H9 (cell line): Measurements from ENCODE around the gene RHBDD3. TPM values are rescaled to one million over a fixed set of nuclear protein-coding genes. Genes with fewer than 3 reads are reported as not detected.

Experiments
- DNase-seq: peaks from one replicate; pipeline ENCODE4 v3.0.0-alpha.2; 2017
- H2AFZ ChIP-seq: one replicate; pipeline ENCODE4 v1.6.1; 2013; ENCODE audit warnings: mild to moderate bottlenecking, low read length, control low read depth, moderate library complexity
- H2AK5ac ChIP-seq: 2 replicates; pipeline ENCODE4 v1.6.1; 2013; ENCODE audit warnings: low read length, control low read depth, mixed read lengths; ENCODE audit not compliant: insufficient read length
- H2BK120ac ChIP-seq: one replicate; pipeline ENCODE4 v1.6.1; 2013; ENCODE audit warnings: low read depth, mild to moderate bottlenecking, low read length, control low read depth, inconsistent platforms; ENCODE audit not compliant: poor library complexity, severe bottlenecking
- H2BK12ac ChIP-seq: 2 replicates; pipeline ENCODE4 v1.6.1; 2013; ENCODE audit warnings: low read length, control low read depth, mixed read lengths, low read depth; ENCODE audit not compliant: insufficient read length
- H2BK15ac ChIP-seq: 2 replicates; pipeline ENCODE4 v1.6.1; 2013; ENCODE audit warnings: low read depth, low read length, control low read depth
- H2BK20ac ChIP-seq: one replicate; pipeline ENCODE4 v1.6.1; 2013; ENCODE audit warnings: low read depth, mild to moderate bottlenecking, low read length, control low read depth, inconsistent platforms; ENCODE audit not compliant: poor library complexity, severe bottlenecking
- H2BK5ac ChIP-seq: 2 replicates; pipeline ENCODE4 v1.6.1; 2013; ENCODE audit warnings: low read length, control low read depth, mixed read lengths; ENCODE audit not compliant: insufficient read length
- H3K14ac ChIP-seq: 2 replicates; pipeline ENCODE4 v1.6.1; 2013; ENCODE audit warnings: low read length, control low read depth; ENCODE audit not compliant: insufficient read depth
- H3K18ac ChIP-seq: 2 replicates; pipeline ENCODE4 v1.6.1; 2013; ENCODE audit warnings: low read depth, mild to moderate bottlenecking, mixed read lengths, low read length, control low read depth; ENCODE audit not compliant: insufficient read length
- H3K23ac ChIP-seq: 2 replicates; pipeline ENCODE4 v1.6.1; 2013; ENCODE audit warnings: low read length, control low read depth, mixed read lengths, low read depth; ENCODE audit not compliant: insufficient read length
- H3K23me2 ChIP-seq: 2 replicates; pipeline ENCODE4 v1.6.1; 2013; ENCODE audit warnings: low read depth, mild to moderate bottlenecking, mixed read lengths, low read length, control low read depth; ENCODE audit not compliant: insufficient read length, poor library complexity, severe bottlenecking
- H3K27ac ChIP-seq: 2 replicates; pipeline ENCODE4 v1.5.1; 2013; ENCODE audit warnings: low read length, control low read depth, mixed read lengths, low read depth; ENCODE audit not compliant: insufficient read length
- H3K27me3 ChIP-seq: 2 replicates; pipeline ENCODE4 v1.6.1; 2013; ENCODE audit warnings: low read length, control low read depth, inconsistent platforms; ENCODE audit not compliant: insufficient read depth
- H3K4ac ChIP-seq: 2 replicates; pipeline ENCODE4 v1.6.1; 2013; ENCODE audit warnings: low read depth, mild to moderate bottlenecking, control low read depth, inconsistent platforms, low read length, moderate library complexity
- H3K4me1 ChIP-seq: 2 replicates; pipeline ENCODE4 v1.6.1; 2013; ENCODE audit warnings: low read length, control low read depth, inconsistent platforms; ENCODE audit not compliant: insufficient read depth
- H3K4me2 ChIP-seq: 2 replicates; pipeline ENCODE4 v1.6.1; 2013; ENCODE audit warnings: low read length, control low read depth, mixed read lengths; ENCODE audit not compliant: insufficient read length, insufficient read depth
- H3K56ac ChIP-seq: 2 replicates; pipeline ENCODE4 v1.6.1; 2013; ENCODE audit warnings: low read depth, mild to moderate bottlenecking, mixed read lengths, low read length, control low read depth; ENCODE audit not compliant: insufficient read length
- H3K79me1 ChIP-seq: 2 replicates; pipeline ENCODE4 v1.6.1; 2013; ENCODE audit warnings: low read depth, mild to moderate bottlenecking, moderate library complexity, low read length, control low read depth, inconsistent platforms; ENCODE audit not compliant: insufficient read depth, poor library complexity, severe bottlenecking
- H3K79me2 ChIP-seq: 2 replicates; pipeline ENCODE4 v1.6.1; 2013; ENCODE audit warnings: low read length, control low read depth, inconsistent platforms; ENCODE audit not compliant: insufficient read depth
- H3K9ac ChIP-seq: 2 replicates; pipeline ENCODE4 v1.6.1; 2013; ENCODE audit warnings: low read length, control low read depth, mixed read lengths; ENCODE audit not compliant: insufficient read length; ENCODE audit errors: extremely low read depth
- H3K9me3 ChIP-seq: one replicate; pipeline ENCODE4 v1.6.1; 2013; ENCODE audit warnings: low read depth, low read length, inconsistent platforms; ENCODE audit not compliant: control insufficient read depth
- H3T11ph ChIP-seq: one replicate; pipeline ENCODE4 v1.6.1; 2013; ENCODE audit warnings: mild to moderate bottlenecking, low read length, control low read depth, inconsistent platforms
- H4K20me1 ChIP-seq: one replicate; pipeline ENCODE4 v1.6.1; 2013; ENCODE audit not compliant: control insufficient read depth, insufficient read length, insufficient read depth
- H4K5ac ChIP-seq: 2 replicates; pipeline ENCODE4 v1.6.1; 2013; ENCODE audit warnings: low read depth, mild to moderate bottlenecking, mixed read lengths, low read length, control low read depth; ENCODE audit not compliant: insufficient read length
- H4K8ac ChIP-seq: replicated peaks from 2 replicates; pipeline ENCODE4 v1.6.1; 2013; ENCODE audit warnings: low read length, control low read depth, mixed read lengths, low read depth; ENCODE audit not compliant: insufficient read length
- H4K91ac ChIP-seq: 2 replicates; pipeline ENCODE4 v1.6.1; 2013; ENCODE audit warnings: low read depth, mild to moderate bottlenecking, moderate library complexity, mixed read lengths, low read length, control low read depth; ENCODE audit not compliant: insufficient read length
- H3K27ac Mint-ChIP-seq, 3 experiments: 2 replicates in 2 of 3; 3 replicates in 1 of 3; pipeline ENCODE4 v1.8.0; 2020 to 2021; ENCODE audit warnings: mixed read lengths in 3 of 3, mild to moderate bottlenecking in 1 of 3, moderate library complexity in 1 of 3
- H3K27me3 Mint-ChIP-seq: 2 replicates; pipeline ENCODE4 v1.8.0; 2021; ENCODE audit warnings: low read depth, mild to moderate bottlenecking, moderate library complexity, mixed read lengths
- H3K36me3 Mint-ChIP-seq, 3 experiments: 2 replicates in 2 of 3; 3 replicates in 1 of 3; pipeline ENCODE4 v1.8.0; 2020 to 2021; ENCODE audit warnings: low read depth in 3 of 3, mixed read lengths in 3 of 3; ENCODE audit not compliant: insufficient read depth in 1 of 3
- H3K4me1 Mint-ChIP-seq, 2 experiments: 2 replicates each; pipeline ENCODE4 v1.8.0; 2020; ENCODE audit warnings: mixed read lengths in 2 of 2
- H3K4me3 Mint-ChIP-seq, 2 experiments: 2 replicates in 1 of 2; 3 replicates in 1 of 2; pipeline ENCODE4 v1.8.0; 2020 to 2021; ENCODE audit warnings: mild to moderate bottlenecking in 2 of 2, mixed read lengths in 2 of 2, moderate library complexity in 1 of 2
- H3K9me3 Mint-ChIP-seq, 2 experiments: 2 replicates in 1 of 2; 3 replicates in 1 of 2; pipeline ENCODE4 v1.8.0; 2020; ENCODE audit warnings: mild to moderate bottlenecking in 2 of 2, mixed read lengths in 2 of 2, moderate library complexity in 1 of 2
- CTCF ChIP-seq: fragments of 200-600 bp; sonication (generic); conservative IDR thresholded peaks from 3 replicates; pipeline ENCODE4 v1.8.0; 2021; ENCODE audit warnings: antibody characterized with exemption, mild to moderate bottlenecking
- WGBS: extraction: QIAGEN DNeasy Blood & Tissue Kit; methylation state at CpG from one replicate; pipeline ENCODE4 v1.1.7; 2013; ENCODE audit warnings: missing lambda C conversion rate, low lambda C conversion rate, mixed read lengths; ENCODE audit not compliant: insufficient read length; ENCODE audit errors: extremely low coverage; 5-methylcytosine and 5-hydroxymethylcytosine counted together
- total RNA-seq: library from RNA; stranded (reverse); gene quantifications from 2 replicates; pipeline ENCODE4 v1.2.1, GENCODE V29; 2021

RHBDD3 gene
- total RNA-seq, 1 experiment from 2014 or later, result 99.7 TPM

- H3K4me1 ChIP-seq, result peaks cover 3% of the 10 kb centered on the region; the same call in 1 of the 2 replicates
- H4K5ac ChIP-seq, result no peak overlapping the region
- H3K9me3 ChIP-seq, result no peaks in the 10 kb centered on the region
- no CpG with 5 or more reads among the region's 7 CpGs for WGBS
- no peak for TF ChIP-seq CTCF
- no peak for DNase-seq
- H3K56ac ChIP-seq, result no peak overlapping the region
- H4K20me1 ChIP-seq, result no peaks in the 10 kb centered on the region
- no peaks in the 10 kb centered on the region for H3K27me3 ChIP-seq
- H3K4me3 Mint-ChIP-seq, result no peak overlapping the region
- no peaks in the 10 kb centered on the region for H3K79me1 ChIP-seq
- no peak overlapping the region for H2AFZ ChIP-seq
- H3K27ac ChIP-seq, result no peak overlapping the region
- no peaks in the 10 kb centered on the region for H3K79me2 ChIP-seq
- peaks cover 3% of the 10 kb centered on the region; the same call in 1 of the 2 replicates for H3K27me3 Mint-ChIP-seq
- H2BK15ac ChIP-seq, result no peak overlapping the region
- peaks cover 9 to 14% of the 10 kb centered on the region in 2 experiments for H3K4me1 Mint-ChIP-seq
- H3K18ac ChIP-seq, result no peak overlapping the region
- no peak overlapping the region for H3T11ph ChIP-seq
- H3K4me2 ChIP-seq, result no peak overlapping the region
- no peak overlapping the region for H4K8ac ChIP-seq
- no peak overlapping the region for H3K9ac ChIP-seq
- H2BK20ac ChIP-seq, result no peak overlapping the region
- H2AK5ac ChIP-seq, result no peak overlapping the region
- H3K9me3 Mint-ChIP-seq, result no peaks in the 10 kb centered on the region; a peak in 1 of 5 replicates
- no peaks in the 10 kb centered on the region for H3K36me3 Mint-ChIP-seq
- H3K27ac Mint-ChIP-seq, result peak overlapping the region in 1 of 3 experiments; percentile 28; a peak in 1 of 7 replicates
- no peak overlapping the region for H2BK120ac ChIP-seq
- no peak overlapping the region for H3K4ac ChIP-seq
- H3K14ac ChIP-seq, result no peak overlapping the region
- H4K91ac ChIP-seq, result no peak overlapping the region
- no peaks in the 10 kb centered on the region for H3K23me2 ChIP-seq
- no peak overlapping the region for H3K23ac ChIP-seq
- no peak overlapping the region for H2BK5ac ChIP-seq
- H2BK12ac ChIP-seq, result no peak overlapping the region
Measured at GRCh38 chr22:29224859-29225410, 42.8 kb downstream of the RHBDD3 start.
